GM18508 (cell line): ENCODE results near the gene TRIM34.
"Not testable (repeated sequence)": the region's sequence is repeated elsewhere in the genome, so short reads cannot be mapped to it uniquely, and the experiment has no call there.

Experiments used
- ATAC-seq: cut with Tn5 transposase; IDR thresholded peaks from one replicate; pipeline ENCODE4 v1.9.1; 2021; ENCODE audit warnings: moderate number of reproducible peaks; ENCODE audit not compliant: insufficient read depth, unreplicated experiment

Gene TRIM34, protein sequence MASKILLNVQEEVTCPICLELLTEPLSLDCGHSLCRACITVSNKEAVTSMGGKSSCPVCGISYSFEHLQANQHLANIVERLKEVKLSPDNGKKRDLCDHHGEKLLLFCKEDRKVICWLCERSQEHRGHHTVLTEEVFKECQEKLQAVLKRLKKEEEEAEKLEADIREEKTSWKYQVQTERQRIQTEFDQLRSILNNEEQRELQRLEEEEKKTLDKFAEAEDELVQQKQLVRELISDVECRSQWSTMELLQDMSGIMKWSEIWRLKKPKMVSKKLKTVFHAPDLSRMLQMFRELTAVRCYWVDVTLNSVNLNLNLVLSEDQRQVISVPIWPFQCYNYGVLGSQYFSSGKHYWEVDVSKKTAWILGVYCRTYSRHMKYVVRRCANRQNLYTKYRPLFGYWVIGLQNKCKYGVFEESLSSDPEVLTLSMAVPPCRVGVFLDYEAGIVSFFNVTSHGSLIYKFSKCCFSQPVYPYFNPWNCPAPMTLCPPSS

DNA sequence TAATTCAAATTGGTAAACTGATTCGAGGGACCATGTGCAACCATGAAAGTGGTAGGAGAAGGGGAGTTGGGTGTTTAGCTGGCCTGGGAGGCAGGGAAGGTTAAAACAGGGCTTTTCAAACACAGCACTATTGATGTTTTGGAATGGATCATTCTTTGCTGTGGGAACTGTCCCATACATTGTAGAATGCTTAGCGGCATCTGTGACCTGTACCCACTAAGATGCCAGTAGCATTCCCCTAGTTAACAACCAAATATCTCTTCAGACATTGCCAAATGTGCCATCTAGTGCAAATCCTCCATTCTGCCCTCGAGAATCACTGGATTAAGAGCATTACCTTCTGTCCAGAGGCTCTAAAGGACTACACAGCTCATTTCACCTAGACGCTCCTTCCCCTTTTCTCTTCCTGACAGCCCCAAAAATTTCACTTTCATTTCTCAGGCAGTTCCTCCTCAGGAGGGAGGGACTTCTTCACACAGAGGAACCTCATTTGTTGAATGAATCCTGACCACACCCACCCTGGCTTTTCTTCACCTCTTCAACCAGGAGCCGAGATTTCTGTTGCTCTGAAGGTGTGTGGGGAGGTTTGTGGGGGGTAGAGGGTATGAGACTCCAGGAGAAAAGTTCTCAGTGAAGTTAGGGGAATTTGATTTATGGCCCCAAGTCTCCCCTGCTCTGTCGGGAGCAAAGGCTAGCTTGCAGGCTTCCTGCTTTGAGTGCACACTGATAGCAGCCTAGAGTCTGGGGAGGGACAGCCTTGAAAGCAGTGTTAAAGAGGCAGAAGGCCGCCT is at the start of gene TRIM34:
Gene TRIM34 (plus strand): TSS at position 513 of the 791 bp plus-strand sequence. CDS start 7,331 bp downstream, outside the sequence.
- peak; percentile 98 for ATAC-seq

DNA sequence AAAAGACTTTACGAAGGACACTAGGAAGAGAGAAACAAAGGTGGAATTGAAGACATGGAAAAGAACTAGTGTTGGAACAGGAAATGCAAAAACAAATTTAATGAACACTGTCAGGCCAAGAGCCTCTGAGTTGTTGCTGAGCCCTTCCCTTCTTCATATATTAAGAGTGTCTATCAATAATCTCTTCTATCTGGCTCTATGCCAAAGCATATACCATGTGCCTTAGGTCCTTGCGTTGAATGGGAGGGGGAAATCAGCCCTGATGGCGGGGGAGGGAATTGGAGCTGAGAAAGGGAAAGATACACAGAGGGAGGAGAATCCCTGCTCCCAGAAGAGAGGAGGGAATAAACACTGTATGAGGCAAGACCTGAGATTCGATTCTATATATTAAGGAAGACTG is 49.6 kb upstream of the TRIM34 start:
- ATAC-seq: no peak

DNA sequence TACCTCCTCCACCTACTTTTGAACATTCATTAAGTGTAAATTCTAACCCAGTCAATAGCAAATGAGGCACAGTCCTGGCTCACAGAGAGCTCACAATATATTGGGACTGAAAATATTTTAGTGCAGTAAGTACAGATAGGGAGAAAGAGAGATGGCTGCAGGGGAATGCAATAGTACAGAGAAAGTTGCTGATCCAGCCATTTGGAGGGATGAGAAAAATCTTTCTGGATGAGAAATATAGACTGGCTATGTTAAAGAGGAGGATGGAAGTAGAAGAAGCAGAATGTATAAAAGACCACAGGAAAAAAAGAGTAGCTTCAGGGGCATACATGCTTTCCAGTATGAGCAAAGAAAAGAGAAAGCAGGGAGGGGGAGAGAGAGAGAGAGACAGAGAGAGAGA is 47.7 kb upstream of the TRIM34 start:
- ATAC-seq: no peak

DNA sequence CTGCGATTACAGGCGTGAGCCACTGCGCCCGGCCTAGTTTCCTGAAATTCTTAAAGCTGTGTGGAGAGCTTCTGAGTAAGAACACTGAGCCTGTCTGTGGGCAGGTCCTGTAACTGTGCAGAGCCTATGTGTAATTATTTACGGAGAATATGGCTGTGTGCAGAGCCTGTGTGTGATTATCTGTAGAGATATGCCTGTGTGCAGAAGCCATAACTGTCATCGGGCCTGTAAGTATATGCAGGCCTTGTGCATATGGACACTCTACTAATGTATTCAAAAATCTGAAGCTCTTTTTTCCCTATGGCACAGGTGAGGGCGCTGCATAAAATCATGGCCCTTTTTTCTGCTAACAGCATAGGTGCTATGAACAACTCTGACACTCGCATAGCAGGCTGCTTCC is 44.2 kb upstream of the TRIM34 start, which contains the start of gene OR52B6:
Gene OR52B6 (plus strand): TSS at position 301 of the 400 bp plus-strand sequence. CDS start 0 bp downstream, at position 301.
- ATAC-seq: no peak

DNA sequence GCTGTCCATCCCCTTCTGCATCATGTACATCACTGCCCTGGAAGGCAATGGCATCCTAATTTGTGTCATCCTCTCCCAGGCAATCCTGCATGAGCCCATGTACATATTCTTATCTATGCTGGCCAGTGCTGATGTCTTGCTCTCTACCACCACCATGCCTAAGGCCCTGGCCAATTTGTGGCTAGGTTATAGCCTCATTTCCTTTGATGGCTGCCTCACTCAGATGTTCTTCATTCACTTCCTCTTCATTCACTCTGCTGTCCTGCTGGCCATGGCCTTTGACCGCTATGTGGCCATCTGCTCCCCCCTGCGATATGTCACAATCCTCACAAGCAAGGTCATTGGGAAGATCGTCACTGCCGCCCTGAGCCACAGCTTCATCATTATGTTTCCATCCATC is 43.8 kb upstream of the TRIM34 start:
- ATAC-seq: no peak

DNA sequence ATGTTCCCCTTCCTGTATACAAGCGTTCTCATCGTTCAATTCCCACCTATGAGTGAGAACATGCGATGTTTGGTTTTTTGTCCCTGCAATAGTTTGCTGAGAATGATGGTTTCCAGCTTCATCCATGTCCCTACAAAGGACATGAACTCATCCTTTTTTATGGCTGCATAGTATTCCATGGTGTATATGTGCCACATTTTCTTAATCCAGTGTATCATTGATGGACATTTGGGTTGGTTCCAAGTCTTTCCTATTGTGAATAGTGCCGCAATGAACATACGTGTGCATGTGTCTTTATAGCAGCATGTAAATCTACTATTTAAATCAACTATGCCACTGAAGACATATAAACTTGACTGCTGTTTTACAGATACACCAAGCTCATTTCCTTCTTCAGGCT is 40.3 kb upstream of the TRIM34 start:
- not testable (repeated sequence) for ATAC-seq

DNA sequence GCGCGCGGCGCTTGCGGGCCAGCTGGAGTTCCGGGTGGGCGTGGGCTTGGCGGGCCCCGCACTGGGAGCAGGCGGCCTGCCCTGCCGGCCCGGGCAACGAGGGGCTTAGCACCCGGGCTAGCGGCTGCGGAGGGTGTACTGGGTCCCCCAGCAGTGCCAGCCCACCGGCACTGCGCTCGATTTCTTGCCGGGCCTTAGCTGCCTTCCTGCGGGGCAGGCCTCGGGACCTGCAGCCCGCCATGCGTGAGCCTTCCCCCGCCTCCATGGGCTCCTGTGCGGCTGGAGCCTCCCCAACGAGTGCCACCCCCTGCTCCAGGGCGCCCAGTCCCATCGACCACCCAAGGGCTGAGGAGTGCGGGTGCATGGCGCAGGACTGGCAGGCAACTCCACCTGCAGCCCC is 34.9 kb upstream of the TRIM34 start:
- not testable (repeated sequence) for ATAC-seq

DNA sequence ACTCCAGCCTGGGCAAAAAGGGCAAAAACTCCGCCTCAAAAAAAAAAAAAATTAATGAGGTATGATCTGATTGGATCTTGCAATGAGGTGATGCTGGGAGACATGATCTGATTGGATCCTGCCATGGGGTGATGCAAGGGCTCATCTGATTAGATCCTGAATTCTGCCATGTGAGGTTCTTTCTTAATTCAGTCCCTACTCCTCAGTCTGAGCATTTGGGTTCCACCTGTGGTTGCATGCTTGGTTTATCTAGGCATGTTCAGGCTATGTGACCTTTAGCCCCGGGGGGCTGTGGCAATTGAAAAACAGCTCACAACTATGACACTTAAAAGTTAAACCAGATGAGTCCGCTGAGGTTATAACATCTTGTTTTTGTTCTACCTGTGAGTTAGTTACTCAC is 33.2 kb upstream of the TRIM34 start:
- no peak for ATAC-seq

DNA sequence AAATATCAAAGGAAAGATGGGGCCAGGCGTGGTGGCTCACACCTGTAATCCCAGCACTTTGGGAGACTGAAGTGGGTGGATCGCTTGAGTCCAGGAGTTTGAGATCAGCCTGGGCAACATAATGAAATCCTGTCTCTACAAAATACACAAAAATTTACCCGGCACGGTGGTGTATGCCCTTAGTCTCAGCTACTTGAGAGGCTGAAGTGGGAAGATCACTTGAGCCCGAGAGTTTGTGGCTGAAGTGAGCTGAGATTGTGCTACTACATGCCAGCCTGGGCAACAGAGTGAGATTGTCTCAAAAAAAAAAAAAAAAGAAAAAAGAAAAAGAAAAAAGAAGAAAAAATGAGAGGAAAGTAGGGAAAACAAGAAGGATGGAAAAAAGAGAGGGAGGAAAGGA is 32.2 kb upstream of the TRIM34 start:
- no peak for ATAC-seq

DNA sequence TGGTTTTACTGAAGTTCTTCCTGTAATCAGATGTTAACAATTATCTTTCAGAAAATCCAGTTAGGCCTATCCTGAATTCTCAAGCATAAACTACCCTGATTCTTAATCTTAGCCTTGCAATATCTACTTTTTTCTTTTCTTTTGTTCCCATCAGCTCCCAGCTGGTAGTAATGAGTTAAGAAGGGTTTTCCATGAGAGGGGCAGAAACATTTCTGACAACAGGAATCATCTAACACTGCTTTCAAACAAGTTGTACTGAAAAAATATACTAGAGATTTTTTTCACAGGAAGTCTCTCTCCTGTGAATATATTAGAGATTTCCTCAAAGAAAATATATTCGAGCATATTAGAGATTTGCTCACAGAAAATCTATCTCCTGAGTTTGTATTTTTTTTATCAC is 31.7 kb upstream of the TRIM34 start:
- ATAC-seq: no peak

DNA sequence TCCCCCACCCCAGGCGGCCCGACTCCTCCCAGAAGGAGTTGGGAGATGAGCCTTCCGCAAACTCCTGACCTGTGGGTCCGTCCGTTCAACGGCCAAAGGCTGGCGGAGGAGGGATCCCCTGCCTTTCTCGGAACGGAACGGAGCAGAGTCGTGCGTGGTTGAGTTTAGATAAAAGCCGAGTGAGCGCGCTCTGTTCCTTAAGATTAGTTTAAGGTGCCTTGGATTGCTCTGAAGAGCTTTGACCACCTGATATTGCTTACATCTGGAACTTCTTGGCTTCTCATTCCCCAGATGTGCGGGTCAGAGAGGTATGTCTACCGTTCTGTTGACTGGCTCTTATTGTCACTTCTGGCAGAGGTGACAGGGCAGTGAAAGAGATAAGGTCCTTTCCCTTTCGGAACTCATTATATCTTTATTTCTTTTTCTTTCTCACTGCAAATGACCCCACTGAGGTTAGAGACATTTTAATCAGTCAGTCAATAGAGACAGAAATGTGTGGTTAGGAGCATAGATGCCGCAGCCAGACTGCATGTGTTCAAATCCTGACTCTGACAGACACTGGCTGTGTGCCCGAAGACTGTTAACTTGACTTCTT is 28.1 kb upstream of the TRIM34 start, which contains the start of gene TRIM6:
Gene TRIM6 (plus strand): TSS at position 31 of the 595 bp plus-strand sequence. CDS start 261 bp downstream, at position 292.
- ATAC-seq: no peak

DNA sequence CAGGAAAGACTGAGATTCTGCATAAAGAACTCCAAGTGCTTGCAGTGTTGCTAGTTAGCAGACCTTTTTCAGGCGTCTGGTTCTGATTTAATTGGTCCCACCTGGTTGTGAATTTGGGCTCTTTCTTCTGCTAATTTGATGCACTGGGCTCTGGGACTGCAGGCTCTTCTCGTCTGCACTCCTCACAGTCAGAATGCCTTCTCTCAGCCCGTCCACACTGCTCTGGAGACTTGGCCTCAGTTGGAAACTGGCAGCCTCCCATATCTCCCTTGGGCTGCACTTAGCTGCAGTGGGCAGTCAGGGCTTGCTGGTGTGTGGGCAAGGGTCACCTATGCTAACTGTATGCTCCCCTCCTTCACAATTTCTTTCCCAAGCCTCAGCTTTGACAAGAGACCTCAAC is 26.8 kb upstream of the TRIM34 start:
- no peak for ATAC-seq

DNA sequence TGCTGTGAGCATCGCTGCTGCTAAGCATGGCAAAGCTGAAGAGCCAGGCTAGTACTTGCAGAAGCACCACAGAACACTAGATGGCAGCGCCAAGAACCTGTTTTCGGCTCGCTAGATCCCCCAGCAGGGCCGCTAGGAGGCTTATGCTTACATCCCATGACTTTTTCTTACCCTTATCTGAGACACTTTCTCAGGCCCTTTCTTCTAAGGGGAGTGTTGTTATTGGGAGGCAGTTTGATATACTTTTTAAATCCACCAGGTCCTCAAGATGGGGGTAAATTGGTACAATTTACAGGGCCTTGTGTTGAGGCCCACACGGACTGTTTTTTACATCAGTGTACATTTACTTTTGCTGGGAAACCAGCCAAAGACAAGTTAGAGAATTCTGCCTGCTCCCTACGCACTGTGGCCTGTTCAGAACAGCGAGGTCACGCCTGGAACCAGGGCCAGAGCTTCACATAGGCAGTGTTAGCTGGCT is 24.4 kb upstream of the TRIM34 start:
- ATAC-seq: peak; percentile 79

DNA sequence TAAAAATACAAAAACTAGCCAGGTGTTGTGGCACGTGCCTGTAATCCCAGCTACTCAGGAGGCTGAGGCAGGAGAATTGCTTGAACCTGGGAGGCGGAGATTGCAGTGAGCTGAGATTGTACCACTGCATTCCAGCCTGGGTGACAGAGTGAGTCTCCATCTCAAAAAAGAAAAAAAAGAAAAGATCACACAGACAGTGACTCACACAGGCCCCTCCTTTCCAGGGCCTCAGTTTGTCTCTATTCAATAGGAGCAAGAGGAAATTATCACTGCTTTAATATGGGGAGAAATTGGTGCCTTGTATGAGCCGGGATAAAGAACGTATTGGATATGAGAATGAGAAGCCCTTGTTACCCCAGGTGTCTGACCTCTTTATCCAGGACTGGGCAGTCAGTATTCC is 22.0 kb upstream of the TRIM34 start:
- ATAC-seq: not testable (repeated sequence)

DNA sequence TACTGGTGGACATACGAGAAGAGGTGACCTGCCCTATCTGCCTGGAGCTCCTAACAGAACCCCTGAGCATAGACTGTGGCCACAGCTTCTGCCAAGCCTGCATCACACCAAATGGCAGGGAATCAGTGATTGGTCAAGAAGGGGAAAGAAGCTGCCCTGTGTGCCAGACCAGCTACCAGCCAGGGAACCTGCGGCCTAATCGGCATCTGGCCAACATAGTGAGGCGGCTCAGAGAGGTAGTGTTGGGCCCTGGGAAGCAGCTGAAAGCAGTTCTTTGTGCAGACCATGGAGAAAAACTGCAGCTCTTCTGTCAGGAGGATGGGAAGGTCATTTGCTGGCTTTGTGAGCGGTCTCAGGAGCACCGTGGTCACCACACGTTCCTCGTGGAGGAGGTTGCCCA is 21.5 kb upstream of the TRIM34 start:
- ATAC-seq: no peak

DNA sequence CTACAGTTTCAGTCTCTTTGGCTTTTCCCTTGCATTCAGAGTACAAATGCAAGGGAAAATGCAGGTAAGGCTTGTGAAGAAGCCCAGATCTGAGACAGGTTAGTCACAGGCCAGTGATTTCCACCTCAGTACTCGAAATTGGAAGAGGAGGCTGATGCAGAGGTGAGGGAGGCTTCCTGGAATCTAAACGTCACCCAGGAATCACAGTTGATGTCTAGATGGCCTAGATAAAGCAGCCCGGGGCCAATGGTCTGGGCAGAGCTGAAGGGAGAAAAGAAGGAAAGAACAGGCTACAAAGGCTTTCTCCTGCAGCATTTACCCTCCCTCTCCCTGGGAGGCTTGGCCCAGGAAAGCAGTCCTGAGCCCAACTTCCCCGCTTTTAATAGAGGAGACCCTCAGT is 19.9 kb upstream of the TRIM34 start:
- no peak for ATAC-seq

DNA sequence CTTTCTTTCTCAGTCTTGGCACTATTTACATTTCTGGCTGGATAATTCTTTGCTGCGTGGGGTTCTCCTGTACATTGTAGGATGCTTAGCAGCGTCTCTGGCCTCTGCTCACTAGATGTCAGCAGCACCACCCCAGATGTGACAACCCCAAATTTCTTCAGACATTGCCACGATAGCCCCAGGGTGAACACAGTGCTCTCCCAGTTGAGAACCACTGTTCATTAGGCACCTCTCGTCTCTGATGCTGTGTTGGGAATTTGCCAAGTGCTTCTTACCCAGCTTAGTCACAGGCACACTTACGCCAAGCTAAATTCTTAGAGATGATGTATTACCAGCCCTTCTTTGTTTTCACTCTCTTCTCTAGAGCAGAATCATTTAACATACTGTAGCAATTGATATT is 19.0 kb upstream of the TRIM34 start:
- no peak for ATAC-seq

DNA sequence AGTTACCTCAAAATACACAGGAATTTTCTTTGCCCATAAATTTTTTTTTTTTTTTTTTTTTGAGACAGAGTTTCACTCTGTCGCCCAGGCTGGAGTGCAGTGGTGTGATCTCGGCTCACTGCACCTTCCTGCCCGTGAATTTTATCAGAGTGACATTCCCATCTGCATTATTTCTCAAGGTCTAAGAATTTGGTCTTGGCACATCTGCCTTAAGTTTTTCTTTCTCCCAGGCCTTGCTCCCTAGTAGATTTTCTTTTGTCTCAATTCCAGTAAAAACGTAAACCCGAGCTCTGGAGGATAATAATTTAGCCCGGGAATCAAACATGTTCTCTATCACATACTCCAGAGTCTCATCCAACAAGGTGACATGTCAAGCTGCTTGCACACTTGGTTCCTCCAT is 16.0 kb upstream of the TRIM34 start:
- no peak for ATAC-seq

DNA sequence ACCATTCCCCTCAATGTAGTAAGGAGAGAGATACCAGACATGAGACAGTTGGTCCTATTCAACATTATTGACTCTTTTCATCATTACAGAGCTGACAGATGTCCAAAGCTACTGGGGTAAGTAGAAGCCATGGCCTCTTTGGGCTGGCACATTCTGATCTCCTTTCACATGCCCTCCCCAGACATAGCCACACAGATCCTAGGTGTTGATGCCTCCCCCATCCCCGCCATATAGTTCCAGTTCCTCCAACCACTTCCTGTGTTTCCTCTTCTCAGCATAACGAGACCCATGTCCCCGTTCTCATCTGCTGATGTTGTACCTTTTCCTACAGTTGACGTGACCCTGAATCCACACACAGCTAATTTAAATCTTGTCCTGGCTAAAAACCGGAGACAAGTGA is 14.4 kb upstream of the TRIM34 start:
- no peak for ATAC-seq

DNA sequence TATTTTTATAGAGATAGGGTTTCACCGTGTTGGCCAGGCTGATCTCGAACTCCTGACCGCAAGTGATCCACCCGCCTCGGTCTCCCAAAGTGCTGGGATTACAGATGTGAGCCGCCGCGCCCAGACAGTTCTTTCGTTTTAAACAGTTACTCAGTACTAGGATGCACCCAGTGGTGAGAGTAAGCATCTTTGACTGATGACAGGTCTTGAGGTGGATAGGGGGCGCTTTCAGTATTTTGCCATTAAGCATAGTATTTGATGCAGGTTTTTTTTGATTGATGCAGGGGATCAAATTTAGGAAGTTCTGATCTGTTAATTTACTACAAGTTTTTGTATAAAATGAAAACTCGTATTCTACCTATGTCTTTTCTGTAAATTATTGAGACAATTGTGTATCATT is 13.2 kb upstream of the TRIM34 start:
- no peak for ATAC-seq

DNA sequence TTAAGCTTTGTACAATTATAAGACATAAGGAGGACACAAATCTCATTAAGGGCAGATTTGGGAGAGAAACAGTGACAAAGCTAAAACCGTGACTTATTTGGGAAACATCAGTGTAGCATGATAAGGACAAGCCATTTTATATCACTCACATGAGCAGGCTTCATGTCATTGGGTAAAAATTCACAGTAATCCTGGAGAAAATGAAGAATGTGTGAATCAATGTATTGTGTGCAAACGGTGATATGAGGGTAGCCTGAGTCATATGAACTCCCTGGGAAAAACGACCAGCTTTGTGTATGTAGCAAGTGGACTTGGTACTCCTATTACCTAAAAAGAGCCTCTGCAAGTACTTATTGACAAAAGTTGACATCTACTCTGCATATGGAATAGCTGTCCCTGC is 6.0 kb upstream of the TRIM34 start:
- no peak for ATAC-seq
